COR-L47 (cell line): ENCODE results near the gene ATP6V1E1.

Experiments
- DNase-seq: peaks from one replicate; lab custom pipeline; 2025; lab: John Stamatoyannopoulos, UW

The ATP6V1E1 gene

GRCh38 chr22:17633998-17634323 is 5.4 kb upstream of the ATP6V1E1 start:
- no peak for DNase-seq

GRCh38 chr22:17633217-17633997 is 4.9 kb upstream of the ATP6V1E1 start:
- no peak for DNase-seq

GRCh38 chr22:17631076-17631565 is 2.6 kb upstream of the ATP6V1E1 start:
- DNase-seq, result no peak

- DNase-seq, result no peak
Measured at GRCh38 chr22:17629641-17630040, 1.1 kb upstream of the ATP6V1E1 start.

- DNase-seq, result no peak
Measured at GRCh38 chr22:17629173-17629489, 582 bp upstream of the ATP6V1E1 start.

GRCh38 chr22:17627961-17628405 is 566 bp downstream of the ATP6V1E1 start:
- no peak for DNase-seq

- no peak for DNase-seq
Measured at GRCh38 chr22:17613280-17613679, 15.3 kb downstream of the ATP6V1E1 start.

- DNase-seq, result no peak
Measured at GRCh38 chr22:17612057-17612456, 16.5 kb downstream of the ATP6V1E1 start.

GRCh38 chr22:17607891-17608521 is 20.5 kb downstream of the ATP6V1E1 start:
- no peak for DNase-seq

GRCh38 chr22:17606496-17606895 is 22.1 kb downstream of the ATP6V1E1 start:
- no peak for DNase-seq

GRCh38 chr22:17603668-17604067 is 24.9 kb downstream of the ATP6V1E1 start:
- no peak for DNase-seq

- DNase-seq, result no peak
Measured at GRCh38 chr22:17601031-17601430, 27.5 kb downstream of the ATP6V1E1 start.

- no peak for DNase-seq
Measured at GRCh38 chr22:17598318-17598717, 30.2 kb downstream of the ATP6V1E1 start.

- no peak for DNase-seq
Measured at GRCh38 chr22:17597217-17597616, 31.3 kb downstream of the ATP6V1E1 start.

- DNase-seq, result no peak
Measured at GRCh38 chr22:17596226-17596625, 32.3 kb downstream of the ATP6V1E1 start.

- no peak for DNase-seq
Measured at GRCh38 chr22:17592201-17592600, 36.3 kb downstream of the ATP6V1E1 start.

GRCh38 chr22:17590586-17590985 is 38.0 kb downstream of the ATP6V1E1 start:
- DNase-seq, result no peak

GRCh38 chr22:17589810-17590375 is 38.7 kb downstream of the ATP6V1E1 start:
- DNase-seq, result no peak

GRCh38 chr22:17588606-17589005 is 39.9 kb downstream of the ATP6V1E1 start:
- DNase-seq, result no peak

- no peak for DNase-seq
Measured at GRCh38 chr22:17587629-17588028, 40.9 kb downstream of the ATP6V1E1 start.

- DNase-seq, result no peak
Measured at GRCh38 chr22:17586831-17587440, 41.6 kb downstream of the ATP6V1E1 start.

GRCh38 chr22:17583151-17583550 is 45.4 kb downstream of the ATP6V1E1 start:
- no peak for DNase-seq

- DNase-seq, result no peak
Measured at GRCh38 chr22:17581631-17582030, 46.9 kb downstream of the ATP6V1E1 start.
